A549 (cell line): Measurements from ENCODE around the gene PPRC1. TPM values are rescaled to one million over a fixed set of nuclear protein-coding genes. Genes with fewer than 3 reads are reported as not detected.

ENCODE experiments used
- ATAC-seq, 2 experiments: fragments of 200-7000 bp in 1 of 2; fragments of >200 bp in 1 of 2; cut with Nextera tagmentation in 1 of 2; cut with Tn5 transposase in 1 of 2; 3 replicates each; pipeline versions ENCODE4 v1.8.0 to v1.9.1; 2018 to 2020; ENCODE audit warnings: mild to moderate bottlenecking in 1 of 2, moderate library complexity in 1 of 2
- CTCF ChIA-PET: fragments of 300-600 bp; sonication (Branson Sonifier 250); formaldehyde crosslinking; extraction: SDS; loops from one replicate; lab custom pipeline; 2021; ENCODE audit warnings: antibody characterized with exemption, inconsistent platforms; lab: Yijun Ruan, JAX
- POLR2A ChIA-PET: fragments of 350-600 bp; formaldehyde crosslinking; extraction: SDS; loops from one replicate; lab custom pipeline; 2021; ENCODE audit warnings: antibody characterized with exemption, inconsistent platforms; lab: Yijun Ruan, JAX
- DNase-seq, 2 experiments: peaks; one replicate each; pipeline versions ENCODE4 v3.0.0 to v3.0.0-alpha.2; 2011 to 2016; ENCODE audit warnings: low read depth in 1 of 2, low spot score in 1 of 2
- FAIRE-seq: peaks from 2 replicates; lab custom pipeline; 2011; peaks lifted over from hg19 to GRCh38; lab: Jason Lieb, UNC
- H3K27ac ChIP-seq, 2 experiments: fragments of >200 bp; sonication (Bioruptor Twin); formaldehyde crosslinking; 3 replicates each; pipeline ENCODE4 v1.5.1; 2016 to 2017
- H3K4me1 ChIP-seq: fragments of >200 bp; sonication (Bioruptor Twin); formaldehyde crosslinking; 3 replicates; pipeline ENCODE4 v1.6.1; 2016
- H3K4me2 ChIP-seq: fragments of >200 bp; sonication (Bioruptor Twin); formaldehyde crosslinking; 3 replicates; pipeline ENCODE4 v1.6.1; 2016
- H3K4me3 ChIP-seq: fragments of >200 bp; sonication (Bioruptor Twin); formaldehyde crosslinking; 3 replicates; pipeline ENCODE4 v1.5.1; 2016
- H3K9me3 ChIP-seq: fragments of >200 bp; sonication (Bioruptor Twin); formaldehyde crosslinking; 3 replicates; pipeline ENCODE4 v1.6.1; 2016
- CBX2 ChIP-seq: fragments of 200-600 bp; sonication (generic); IDR thresholded peaks from 2 replicates; pipeline ENCODE4 v1.6.1; 2016; ENCODE audit warnings: low read depth, mild to moderate bottlenecking, borderline replicate concordance
- CBX8 ChIP-seq: fragments of 200-600 bp; sonication (generic); IDR thresholded peaks from 2 replicates; pipeline ENCODE4 v1.6.1; 2016
- CEBPB ChIP-seq, 2 experiments: fragments of >200 bp in 1 of 2; sonication (Bioruptor Twin) in 1 of 2; formaldehyde crosslinking in 1 of 2; IDR thresholded peaks; 2 replicates each; pipeline ENCODE4 v1.6.1; 2012 to 2016
- CHD2 ChIP-seq: fragments of 150-350 bp; IDR thresholded peaks from 2 replicates; pipeline ENCODE4 v1.6.1; 2014; ENCODE audit warnings: low read length; ENCODE audit not compliant: partially characterized antibody
- CHD4 ChIP-seq: fragments of 200-600 bp; sonication (generic); IDR thresholded peaks from 2 replicates; pipeline ENCODE4 v1.6.1; 2016; ENCODE audit warnings: antibody characterized with exemption, mild to moderate bottlenecking, borderline replicate concordance
- CTCF ChIP-seq: fragments of >200 bp; sonication (Bioruptor Twin); formaldehyde crosslinking; IDR thresholded peaks from 3 replicates; pipeline ENCODE4 v1.5.1; 2016
- E2F6 ChIP-seq: IDR thresholded peaks from 2 replicates; pipeline ENCODE4 v1.6.1; 2012; ENCODE audit warnings: low read depth, borderline replicate concordance
- EHF ChIP-seq: fragments of 250-450 bp; sonication (Bioruptor Pico); IDR thresholded peaks from 2 replicates; pipeline ENCODE4 v1.5.0; 2020; ENCODE audit warnings: mild to moderate bottlenecking
- EHMT2 ChIP-seq: fragments of 200-600 bp; sonication (generic); IDR thresholded peaks from 2 replicates; pipeline ENCODE4 v1.6.1; 2016; ENCODE audit warnings: antibody characterized with exemption, low read depth, mild to moderate bottlenecking, moderate library complexity
- EP300 ChIP-seq, 2 experiments: fragments of >200 bp; sonication (Bioruptor Twin); formaldehyde crosslinking; IDR thresholded peaks; 2 replicates in 1 of 2; 3 replicates in 1 of 2; pipeline ENCODE4 v1.6.1; 2016 to 2017
- ESRRA ChIP-seq: fragments of 150-350 bp; IDR thresholded peaks from 2 replicates; pipeline ENCODE4 v1.6.1; 2014; ENCODE audit warnings: mild to moderate bottlenecking, low read length, borderline replicate concordance
- FOSL2 ChIP-seq, 2 experiments: fragments of 450-650 bp in 1 of 2; fragments of >200 bp in 1 of 2; sonication (Bioruptor Twin) in 1 of 2; formaldehyde crosslinking; IDR thresholded peaks; 2 replicates each; pipeline versions ENCODE4 v1.5.0 to v1.6.1; 2016 to 2020; ENCODE audit warnings: mild to moderate bottlenecking in 1 of 2, moderate library complexity in 1 of 2
- FOXS1 ChIP-seq: fragments of 250-450 bp; sonication (Bioruptor Pico); IDR thresholded peaks from 2 replicates; pipeline ENCODE4 v1.5.0; 2020; ENCODE audit warnings: mild to moderate bottlenecking, moderate library complexity
- GATA3 ChIP-seq: IDR thresholded peaks from 2 replicates; pipeline ENCODE4 v1.6.1; 2012; ENCODE audit warnings: borderline replicate concordance
- HDAC2 ChIP-seq: fragments of 200-600 bp; sonication (generic); IDR thresholded peaks from 2 replicates; pipeline ENCODE4 v1.6.1; 2016
- HOXA7 ChIP-seq: fragments of 250-450 bp; sonication (Bioruptor Pico); IDR thresholded peaks from 2 replicates; pipeline ENCODE4 v1.5.0; 2020; ENCODE audit warnings: mild to moderate bottlenecking, moderate library complexity
- HOXB13 ChIP-seq: fragments of 250-450 bp; sonication (Bioruptor Pico); IDR thresholded peaks from 2 replicates; pipeline ENCODE4 v1.5.0; 2020; ENCODE audit warnings: low read depth, mild to moderate bottlenecking, moderate library complexity
- HOXB5 ChIP-seq: fragments of 250-450 bp; sonication (Bioruptor Pico); IDR thresholded peaks from 2 replicates; pipeline ENCODE4 v1.5.0; 2020; ENCODE audit warnings: mild to moderate bottlenecking, moderate library complexity
- JUN ChIP-seq, 2 experiments: fragments of >200 bp; sonication (Bioruptor Twin); formaldehyde crosslinking; IDR thresholded peaks; 2 replicates in 1 of 2; 3 replicates in 1 of 2; pipeline ENCODE4 v1.6.1; 2016 to 2017
- JUNB ChIP-seq: fragments of >200 bp; sonication (Bioruptor Twin); formaldehyde crosslinking; IDR thresholded peaks from 2 replicates; pipeline ENCODE4 v1.6.1; 2016
- KDM1A ChIP-seq: fragments of 200-600 bp; sonication (generic); IDR thresholded peaks from 2 replicates; pipeline ENCODE4 v1.6.1; 2016; ENCODE audit warnings: low read depth, mild to moderate bottlenecking
- KDM5A ChIP-seq: fragments of 200-600 bp; sonication (generic); IDR thresholded peaks from 2 replicates; pipeline ENCODE4 v1.6.1; 2016; ENCODE audit warnings: antibody characterized with exemption, mild to moderate bottlenecking
- MYC ChIP-seq: IDR thresholded peaks from 2 replicates; pipeline ENCODE4 v1.6.1; 2012; ENCODE audit warnings: mild to moderate bottlenecking, inconsistent platforms, low read length, improper control_type of control experiment, borderline replicate concordance
- NFE2L2 ChIP-seq: fragments of 150-350 bp; conservative IDR thresholded peaks from 2 replicates; pipeline ENCODE4 v1.6.1; 2014; ENCODE audit warnings: low read length
- NPAS2 ChIP-seq: fragments of 250-450 bp; sonication (Bioruptor Pico); IDR thresholded peaks from 2 replicates; pipeline ENCODE4 v1.8.0; 2022; ENCODE audit warnings: mild to moderate bottlenecking, moderate library complexity, borderline replicate concordance
- POLR2A ChIP-seq: IDR thresholded peaks from 2 replicates; pipeline ENCODE4 v1.6.1; 2012; ENCODE audit warnings: mild to moderate bottlenecking, low read length
- RAD21 ChIP-seq, 2 experiments: fragments of >200 bp in 1 of 2; sonication (Bioruptor Twin) in 1 of 2; formaldehyde crosslinking in 1 of 2; IDR thresholded peaks in 1 of 2; conservative IDR thresholded peaks in 1 of 2; 2 replicates in 1 of 2; 3 replicates in 1 of 2; pipeline ENCODE4 v1.6.1; 2012 to 2018; ENCODE audit warnings: inconsistent platforms in 1 of 2
- RCOR1 ChIP-seq: fragments of 150-350 bp; IDR thresholded peaks from 2 replicates; pipeline ENCODE4 v1.6.1; 2014; ENCODE audit warnings: antibody characterized with exemption, low read length, low read depth
- REST ChIP-seq: fragments of 200-600 bp; sonication (generic); IDR thresholded peaks from 2 replicates; pipeline ENCODE4 v1.6.1; 2016; ENCODE audit warnings: antibody characterized with exemption, mild to moderate bottlenecking, moderate library complexity
- RFX5 ChIP-seq: fragments of 450-650 bp; IDR thresholded peaks from 2 replicates; pipeline ENCODE4 v1.7.1; 2014; ENCODE audit warnings: antibody characterized with exemption, mild to moderate bottlenecking, moderate library complexity
- SREBF2 ChIP-seq: fragments of 450-650 bp; IDR thresholded peaks from 2 replicates; pipeline ENCODE4 v1.6.1; 2014; ENCODE audit warnings: mild to moderate bottlenecking, moderate library complexity
- TP53 ChIP-seq: fragments of 250-450 bp; sonication (Bioruptor Pico); IDR thresholded peaks from 2 replicates; pipeline ENCODE4 v1.5.0; 2021; ENCODE audit warnings: mild to moderate bottlenecking, moderate library complexity
- USF2 ChIP-seq: fragments of 450-650 bp; IDR thresholded peaks from 2 replicates; pipeline ENCODE4 v1.6.1; 2014; ENCODE audit warnings: antibody characterized with exemption
- ZSCAN20 ChIP-seq: fragments of 250-450 bp; sonication (Bioruptor Pico); IDR thresholded peaks from 2 replicates; pipeline ENCODE4 v1.8.0; 2022; ENCODE audit warnings: mild to moderate bottlenecking, moderate library complexity
- WGBS: methylation state at CpG from one replicate; pipeline ENCODE4 v1.1.6; 2017; ENCODE audit errors: missing lambda C conversion rate; 5-methylcytosine and 5-hydroxymethylcytosine counted together
- polyA minus RNA-seq: library from RNA; depleted of rRNA, polyadenylated mRNA; stranded (reverse); fragments of >200 nt; gene quantifications from 2 replicates; pipeline ENCODE4 v1.2.3, GENCODE V29; 2011; rRNA and poly(A)+ RNA removed
- polyA plus RNA-seq, 4 experiments: library from polyadenylated mRNA; depleted of rRNA in 3 of 4; stranded (reverse); fragments of >200 nt; fragmentation: RNase III in 1 of 4; extraction: RNeasy Plus Mini Kit Qiagen cat#74134 plus additional on column Dnase treatment in 1 of 4; gene quantifications; 2 replicates in 3 of 4; 3 replicates in 1 of 4; pipeline ENCODE4 v1.2.3, GENCODE V29; 2011 to 2017

The PPRC1 gene
- polyA plus RNA-seq (2011; rRNA removed) (27.0 and 34.1 TPM in 2 replicates), polyA plus RNA-seq (2017; fragmentation: RNase III; extraction: RNeasy Plus Mini Kit Qiagen cat#74134 plus additional on column Dnase treatment) (43.9 to 49.1 TPM (median 44.1 TPM) in 3 replicates), polyA minus RNA-seq (59.6 and 71.3 TPM in 2 replicates)
- polyA plus RNA-seq (2012; cell fraction: cytosol; rRNA removed) = 42.6 and 53.3 TPM in 2 replicates
- polyA plus RNA-seq (2012; cell fraction: nucleus; rRNA removed) = 149 and 152 TPM in 2 replicates

- Histone ChIP-seq H3K4me1 (peaks cover 40% of the 10 kb centered on the region), H3K4me3 (peak within 1 kb of the TSS; percentile 92), H3K27ac (peak within 1 kb of the TSS; percentile 98 to 99), H3K4me2 (peak within 1 kb of the TSS; percentile 98), H3K9me3 (no peaks in the 10 kb centered on the region)
- ATAC-seq (peak; percentile 95 to 96), DNase-seq (peak; percentile 99), FAIRE-seq (peak; percentile 97)
- ChIA-PET CTCF (interaction anchor here (0.7 to 3.0 kb wide), 13 partner anchors 7 to 264 kb away, joined by 3 to 45 read pairs (median 6); partner anchors contain the start of genes LDB1 and NOLC1), POLR2A (interaction anchor here (1.4 kb wide), 1 partner anchor 18 kb away, joined by 8 read pairs; no protein-coding TSS in a partner anchor)
- WGBS = 1% methylated on average over 16 of the region's 64 CpGs
- TF ChIP-seq CBX2 (no peak), ESRRA (no peak), CBX8 (no peak), HOXA7 (no peak), USF2 (no peak), TP53 (CRISPR knock-in tag) (no peak), CHD2 (no peak), JUNB (no peak), HDAC2 (no peak), HOXB5 (no peak), POLR2A (peak; percentile 69), MYC (no peak), KDM5A (peak; percentile 63; the same call in 1 of the 2 replicates), HOXB13 (CRISPR knock-in tag) (no peak), GATA3 (no peak), FOXS1 (CRISPR knock-in tag) (no peak), RAD21 (conservative IDR thresholded peaks at IDR 0.05 in 1 of 2, IDR thresholded peaks at IDR 0.05 in 1 of 2) (peak; percentile 74 to 78), RFX5 (no peak), RCOR1 (no peak), KDM1A (no peak), SREBF2 (no peak), E2F6 (no peak; the same call in 1 of the 2 replicates), JUN (IDR thresholded peaks at IDR 0.05) (peak; percentile 78 to 93; a peak in 4 of 5 replicates), NPAS2 (CRISPR knock-in tag) (no peak), FOSL2 (IDR thresholded peaks at IDR 0.05) (no peak), FOSL2 (CRISPR knock-in tag; IDR thresholded peaks at IDR 0.05) (peak; percentile 24; the same call in 1 of the 2 replicates), ZSCAN20 (CRISPR knock-in tag) (no peak), NFE2L2 (no peak), EHF (CRISPR knock-in tag) (no peak), CTCF (peak; percentile 92), EHMT2 (no peak), REST (peak; percentile 23; the same call in 1 of the 2 replicates), CEBPB (IDR thresholded peaks at IDR 0.05) (no peak), EP300 (IDR thresholded peaks at IDR 0.05) (no peak), CHD4 (no peak)
Measured at GRCh38 chr10:102132563-102133372, at the start of gene PPRC1. Gene PPRC1 (plus strand): TSS chr10:102133040. CDS start chr10:102133069, 29 bp downstream.
